ENCODE results near the gene MECP2.

MECP2 gene

DNA sequence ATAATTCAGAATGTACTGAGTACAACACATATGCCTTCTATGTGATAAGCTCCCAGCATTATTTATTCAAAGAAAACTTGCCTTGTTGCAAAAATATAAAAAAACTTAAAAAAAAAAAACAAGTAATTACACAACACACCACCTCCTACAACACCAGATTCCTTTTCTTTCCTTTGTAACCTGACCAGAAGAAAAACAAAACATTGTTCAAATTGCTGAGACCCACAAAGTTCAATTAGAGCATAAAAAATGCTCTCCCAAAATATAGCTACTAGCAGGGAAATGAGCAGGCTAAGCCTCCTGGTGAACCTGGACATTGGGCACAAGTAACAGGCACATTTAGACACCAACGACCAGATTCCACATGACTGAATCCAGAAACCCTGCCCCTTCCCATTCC is 38.3 kb downstream of the MECP2 start:
- DNase-seq, result no peak

DNA sequence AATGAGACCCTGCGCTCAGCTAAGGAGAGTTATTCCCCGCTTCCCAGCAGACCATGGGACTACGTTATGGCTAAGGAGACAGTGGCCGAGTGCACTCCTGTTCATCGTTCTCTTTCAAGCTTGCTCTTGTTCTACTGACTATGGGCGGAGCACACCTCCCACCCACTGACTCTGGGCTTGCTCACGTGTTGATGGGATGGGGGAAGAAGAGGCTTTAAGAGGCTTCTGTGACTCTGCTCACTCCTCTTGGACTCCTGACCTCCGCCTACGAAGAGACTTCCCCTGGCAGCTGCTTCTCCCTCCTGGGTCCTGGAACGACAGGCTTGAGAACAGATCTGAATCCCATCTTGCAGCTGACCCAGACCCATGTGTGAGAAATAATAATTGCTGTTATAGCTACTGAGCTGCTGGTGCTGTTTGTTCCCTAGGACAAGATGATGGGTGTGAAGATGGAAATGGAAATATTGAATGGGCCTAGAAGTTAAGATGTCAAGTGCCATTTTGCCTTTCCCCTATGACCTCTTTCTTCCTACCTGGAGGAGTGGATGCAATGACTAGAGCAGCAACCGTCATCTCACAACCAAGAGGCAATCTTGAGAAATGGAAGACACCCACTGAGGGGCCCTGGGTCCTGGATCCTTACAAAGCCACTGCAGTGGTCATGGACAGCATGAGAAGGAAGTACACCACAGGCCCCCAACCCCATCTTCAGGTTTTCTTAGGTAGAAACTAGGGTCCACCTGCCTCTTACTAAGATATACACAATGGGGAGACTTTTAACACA is 39.1 kb downstream of the MECP2 start:
- DNase-seq, result no peak

DNA sequence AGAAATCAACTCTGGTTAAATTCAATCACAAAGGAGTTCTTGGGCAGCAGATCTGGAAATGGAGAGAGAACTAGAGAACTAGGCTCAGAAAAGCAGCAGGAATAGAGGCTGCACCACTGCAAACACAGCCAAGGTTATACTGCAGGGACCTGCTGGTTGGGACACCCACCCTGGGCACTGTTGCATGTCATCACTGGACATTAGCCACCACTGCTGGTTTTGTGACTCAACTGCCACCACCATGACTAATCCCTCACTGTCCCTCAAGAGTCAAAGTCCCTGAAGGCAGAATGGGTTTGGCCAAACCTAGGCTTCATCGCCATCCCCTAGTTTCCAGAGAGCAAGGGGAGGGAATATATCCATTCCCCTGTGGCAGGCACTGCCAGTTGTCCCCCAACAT is 39.7 kb downstream of the MECP2 start:
- DNase-seq, result no peak

DNA sequence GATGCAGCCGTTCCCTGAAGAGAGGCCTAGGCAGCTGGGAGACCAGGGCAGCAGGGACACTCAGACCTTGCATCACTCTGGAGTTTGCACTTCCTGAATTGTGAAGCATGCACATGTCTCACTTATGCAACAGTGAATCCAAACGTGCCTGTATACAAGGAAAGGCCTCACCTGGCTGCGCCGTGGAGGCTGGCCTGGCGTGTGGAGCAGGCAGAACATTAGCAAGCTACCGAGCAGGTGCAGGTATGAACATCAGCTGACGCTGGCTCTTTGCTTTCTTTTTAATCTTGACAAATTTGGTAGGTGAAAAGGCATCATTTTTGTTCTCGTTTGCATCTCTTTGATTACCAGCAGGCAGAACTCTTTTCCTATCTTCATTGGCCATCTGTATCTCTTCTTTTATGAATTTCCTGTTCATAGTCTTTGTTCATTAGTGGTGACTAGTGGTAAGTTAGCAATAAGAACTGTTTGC is 40.7 kb downstream of the MECP2 start:
- DNase-seq, result no peak

DNA sequence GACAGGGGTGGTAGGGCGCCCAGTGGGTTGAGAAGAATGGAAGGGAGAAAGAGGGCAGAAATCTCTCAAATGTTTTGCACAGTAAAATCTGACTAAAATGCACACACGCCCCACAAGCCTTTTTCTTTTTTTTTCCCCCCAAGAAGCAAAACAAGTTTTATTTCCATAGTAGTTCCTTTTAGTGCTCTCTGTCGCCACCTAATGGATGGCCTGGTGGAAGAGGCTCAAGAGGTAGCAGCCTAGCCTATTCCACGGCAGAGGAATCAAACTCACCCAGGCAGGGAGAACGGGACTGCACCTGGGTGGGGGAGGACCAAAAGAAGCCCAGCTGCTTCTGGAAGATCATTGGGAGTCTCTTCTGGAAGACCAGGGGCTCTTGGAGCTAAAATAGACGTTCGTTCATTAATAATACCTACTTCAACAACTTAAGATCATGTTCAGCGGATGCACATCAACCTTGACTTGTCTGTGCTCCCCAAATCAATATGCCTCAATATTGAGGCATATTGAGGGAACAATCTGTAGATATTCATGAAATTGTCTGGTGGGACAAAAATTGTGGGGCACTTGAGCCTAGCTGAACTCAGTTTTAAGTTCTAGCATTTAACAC is 46.2 kb downstream of the MECP2 start:
- peak; percentile 80 for DNase-seq

DNA sequence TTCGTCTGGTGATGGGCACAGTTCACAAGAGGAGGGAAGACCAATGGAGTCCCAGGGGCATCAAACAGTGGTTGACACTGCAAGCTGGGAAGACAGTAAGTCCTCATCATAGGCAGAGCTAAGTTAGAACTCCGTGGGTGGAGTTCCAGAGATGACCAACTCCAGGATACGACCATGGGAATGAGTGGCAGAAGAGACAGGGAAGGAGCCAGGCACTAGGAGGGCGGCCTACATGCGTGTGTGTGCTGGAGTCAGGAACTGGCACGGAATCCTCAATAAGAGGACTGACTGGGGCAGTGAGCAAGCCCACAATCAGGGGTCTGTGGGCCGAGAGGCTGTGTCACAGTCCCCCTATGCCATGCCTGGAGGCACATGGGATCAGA is 47.4 kb downstream of the MECP2 start:
- DNase-seq, result no peak

DNA sequence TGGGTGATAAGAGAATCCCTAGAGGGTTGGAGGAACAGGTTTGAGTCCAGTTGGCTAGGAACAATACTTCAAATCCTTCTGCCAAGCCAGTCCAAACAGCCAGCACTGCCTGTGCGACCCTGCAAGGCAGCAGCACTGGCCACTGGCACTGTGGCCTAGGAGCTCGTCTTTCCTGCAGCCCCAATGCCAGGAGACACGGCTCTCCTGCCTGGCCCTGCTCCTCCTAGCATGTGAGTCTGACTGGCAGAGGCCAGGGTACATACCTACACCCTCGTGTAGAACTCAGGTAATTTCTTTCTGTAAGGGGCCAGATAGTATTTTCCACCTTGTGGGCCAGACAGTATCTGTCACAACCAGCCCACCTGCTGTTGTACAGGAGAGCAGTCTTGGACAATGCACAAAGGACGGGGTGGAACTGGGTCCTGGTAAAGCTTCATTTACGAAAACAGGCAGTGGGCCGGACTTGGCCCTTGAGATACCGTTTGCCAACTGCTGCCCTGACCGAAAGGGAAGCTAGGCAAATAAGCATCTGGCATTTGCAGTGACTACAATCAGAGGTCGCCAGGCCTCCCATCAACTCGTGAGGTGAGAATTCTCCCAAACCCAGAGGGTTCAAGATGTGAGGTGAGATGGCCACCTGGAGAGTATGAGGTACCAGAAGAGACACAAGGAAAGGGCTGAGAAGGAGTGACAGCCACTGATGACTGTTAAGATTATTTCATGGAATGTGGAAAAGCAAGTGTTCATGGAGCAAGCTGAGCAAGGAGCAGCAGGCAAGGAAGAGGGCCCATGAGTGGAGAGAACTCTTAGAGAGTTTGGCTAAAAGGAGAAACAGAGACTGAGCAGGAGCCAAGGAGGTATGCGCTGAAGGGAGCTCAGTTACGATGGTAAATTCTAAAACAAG is 48.1 kb downstream of the MECP2 start:
- no peak for DNase-seq

DNA sequence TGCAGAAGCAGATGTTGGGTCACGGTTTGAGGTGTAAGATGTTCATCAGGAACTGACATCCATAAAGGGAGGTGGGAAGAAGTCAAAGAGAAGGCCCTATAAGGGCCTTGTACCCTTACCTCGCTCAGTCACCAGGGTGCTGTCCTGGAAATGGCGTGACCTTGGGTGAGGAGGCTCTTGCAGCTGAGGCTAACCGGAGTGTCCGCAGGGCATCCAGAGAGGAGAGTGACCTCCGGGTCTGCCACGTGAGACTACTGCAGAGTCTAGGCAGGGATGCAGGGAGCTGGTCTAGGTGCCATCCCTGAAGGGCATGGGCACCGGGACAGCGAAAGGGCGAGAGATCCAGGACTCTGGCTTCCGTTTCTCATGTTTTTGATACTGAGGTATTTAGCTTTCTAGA is 49.1 kb downstream of the MECP2 start:
- DNase-seq, result no peak

DNA sequence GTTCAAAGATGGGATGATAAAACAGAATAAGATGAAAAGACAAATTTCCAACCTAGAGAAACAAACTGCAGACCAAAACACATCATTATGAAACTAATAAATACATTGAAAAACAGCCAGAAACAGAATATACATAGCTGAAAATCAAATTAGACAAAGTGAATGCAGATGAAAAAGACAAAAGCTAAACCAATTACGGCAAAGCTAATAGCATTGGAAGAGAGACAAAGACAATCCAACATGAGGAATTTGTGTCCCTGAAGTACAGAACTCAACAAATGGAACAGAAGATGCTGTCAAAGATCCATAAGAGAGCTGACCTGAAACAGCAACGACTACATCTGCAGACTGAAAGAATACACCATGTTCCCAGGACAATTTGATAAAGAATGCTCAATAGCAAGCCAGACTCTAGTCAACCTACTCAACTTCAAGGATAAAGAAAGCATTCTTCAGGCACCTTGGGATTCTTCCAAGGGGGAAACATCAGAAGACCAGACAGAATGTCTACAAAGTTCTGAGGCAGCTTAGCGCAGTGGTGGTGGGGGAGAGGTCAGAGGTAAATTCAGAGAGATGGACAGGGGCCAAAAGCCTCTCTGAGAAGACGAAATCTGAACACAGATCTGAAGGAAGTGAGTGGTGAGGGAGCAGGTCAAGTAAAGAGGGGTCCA is 50.4 kb downstream of the MECP2 start:
- no peak for DNase-seq

DNA sequence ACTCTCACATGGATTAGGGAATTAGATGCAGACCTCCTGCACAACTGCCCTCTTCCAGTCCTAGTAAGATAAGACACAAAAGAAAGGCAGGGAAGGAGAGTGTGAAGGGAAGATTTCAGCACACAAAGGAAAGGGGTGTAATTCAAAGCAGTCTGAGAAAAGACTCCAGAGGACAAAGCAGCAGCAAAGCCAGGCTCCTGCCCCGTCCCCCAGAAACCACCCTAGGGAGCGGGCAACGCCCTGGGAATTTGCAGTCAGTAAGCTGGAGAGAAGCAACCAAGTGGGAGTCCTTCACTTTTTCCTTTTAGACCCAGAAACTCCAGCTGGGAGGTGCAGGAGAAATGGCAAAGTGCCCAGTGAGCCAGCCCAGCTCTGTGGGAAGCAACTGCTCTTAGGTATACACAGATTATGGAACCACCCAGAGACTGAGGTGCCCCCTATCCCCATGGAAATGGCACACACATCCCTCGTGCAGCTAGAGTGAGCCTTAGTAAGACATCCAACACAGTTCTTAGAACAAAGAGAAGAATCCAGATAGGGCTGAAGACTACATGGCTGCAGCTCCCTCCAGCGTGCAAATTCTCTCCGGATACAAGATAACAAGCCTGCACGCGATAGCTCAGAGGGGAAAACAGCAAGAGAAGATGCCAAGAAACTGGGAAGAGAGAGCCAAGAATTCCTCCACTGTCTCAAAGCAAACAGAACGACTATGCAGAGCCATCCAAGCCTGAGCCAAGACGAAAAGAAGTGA is 51.3 kb downstream of the MECP2 start:
- no peak for DNase-seq

DNA sequence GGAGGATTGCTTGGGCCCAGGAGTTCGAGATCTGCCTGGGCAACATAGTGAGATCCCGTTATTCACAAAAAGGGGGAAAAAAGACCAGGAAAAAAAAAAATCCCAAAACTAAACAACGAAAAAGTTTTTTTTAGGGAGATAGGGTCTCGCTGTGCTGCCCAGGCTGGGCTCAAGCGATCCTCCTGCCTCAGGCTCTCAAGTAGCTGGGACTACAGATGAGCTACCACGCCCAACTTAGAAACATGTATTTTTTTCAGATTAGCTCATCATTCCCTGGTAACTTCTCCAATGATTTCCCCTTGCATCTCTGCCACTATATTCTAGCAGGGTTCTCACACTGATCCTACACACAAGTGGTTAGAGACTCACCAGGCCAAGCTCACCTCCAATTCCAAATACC is 53.4 kb downstream of the MECP2 start:
- DNase-seq, result no peak

DNA sequence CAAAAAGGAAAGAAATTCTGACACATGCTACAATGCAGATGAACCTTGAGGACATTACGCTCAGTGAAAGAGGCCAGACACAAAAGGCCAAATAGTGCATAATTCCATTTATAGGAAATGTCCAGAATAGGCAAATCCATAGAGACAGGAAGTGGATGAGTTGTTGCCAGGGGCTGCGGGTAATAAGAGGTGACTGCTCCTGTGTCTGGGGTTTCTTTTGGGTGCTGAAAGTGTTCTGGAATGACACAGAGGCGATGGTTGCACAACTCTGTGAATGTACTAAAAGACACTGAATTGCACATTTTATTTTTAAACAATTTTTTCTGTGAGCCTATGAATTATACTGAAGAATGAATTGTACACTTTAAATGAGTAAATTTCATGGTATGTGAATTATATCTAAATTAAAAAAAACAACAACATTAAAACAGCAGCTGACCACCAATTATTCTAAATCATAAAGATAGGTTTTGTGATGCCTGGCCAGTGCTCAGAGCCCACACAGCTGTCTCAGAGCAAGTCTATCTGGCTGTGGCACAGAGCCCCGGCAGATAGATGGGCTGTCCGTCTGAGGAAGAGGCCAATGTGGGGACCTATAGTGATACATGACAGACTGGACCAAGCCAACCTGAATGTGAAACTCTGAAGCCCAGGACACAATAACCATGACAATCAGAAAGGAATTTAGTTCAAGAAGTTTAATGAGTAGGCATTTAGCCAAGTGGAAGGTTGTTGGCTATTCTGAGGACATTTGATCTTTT is 54.3 kb downstream of the MECP2 start:
- no peak for DNase-seq

DNA sequence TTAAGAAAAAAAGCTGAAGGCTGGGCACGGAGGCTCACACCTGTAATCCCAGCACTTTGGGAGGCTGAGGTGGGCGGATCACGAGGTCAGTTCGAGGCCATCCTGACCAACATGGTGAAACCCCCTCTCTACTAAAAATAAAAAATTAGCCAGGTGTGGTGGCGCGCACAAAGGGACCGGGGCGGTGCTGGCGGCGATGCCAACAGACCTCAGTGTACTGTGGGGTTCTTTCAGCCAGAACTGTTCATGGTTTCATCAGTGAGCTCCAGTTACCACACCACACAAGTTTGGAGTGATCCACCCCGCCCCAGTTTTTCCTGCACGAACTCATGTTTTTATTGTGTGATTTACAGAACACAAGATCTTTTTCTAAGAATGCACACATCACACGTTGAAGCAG is 56.7 kb downstream of the MECP2 start:
- no peak for DNase-seq

DNA sequence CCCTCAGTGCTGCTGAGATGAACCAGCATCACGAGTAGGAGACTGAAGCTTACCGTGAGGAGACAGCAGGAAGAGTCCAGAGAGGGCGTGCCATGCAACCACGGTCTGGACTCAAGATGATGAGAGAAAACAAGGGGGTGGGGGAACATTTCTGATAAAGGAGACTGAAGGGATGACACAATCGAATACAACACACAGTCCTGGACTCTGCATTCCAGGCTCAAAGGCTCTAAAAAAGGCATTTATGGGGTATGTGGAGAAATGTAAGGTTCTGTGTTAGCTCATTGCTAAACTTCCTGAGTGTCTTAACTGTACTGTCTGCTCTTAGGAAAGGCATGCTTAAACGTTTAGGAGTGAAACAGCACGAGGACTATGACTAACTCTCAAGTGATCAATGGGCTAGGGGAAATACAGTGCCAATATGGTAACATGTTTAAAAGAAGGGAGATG is 57.2 kb downstream of the MECP2 start:
- DNase-seq, result no peak

DNA sequence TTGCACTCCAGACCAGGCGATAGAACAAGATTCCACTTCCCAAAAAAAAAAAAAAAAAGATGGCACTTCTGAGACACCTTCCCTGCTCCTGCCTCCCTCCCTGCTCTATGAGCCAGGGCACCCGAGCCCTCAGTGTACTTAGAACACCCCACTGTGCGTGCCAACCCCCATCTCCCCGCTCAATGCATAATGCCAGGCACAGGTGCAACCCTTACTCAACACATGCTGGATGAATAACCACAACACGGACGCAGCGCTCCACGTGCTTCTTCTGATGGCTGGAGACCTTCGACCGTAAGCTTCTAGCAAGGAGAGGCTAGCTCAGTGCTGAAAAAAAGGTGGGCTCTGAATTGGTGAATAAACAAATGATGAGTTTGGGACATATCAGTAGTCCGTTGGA is 57.9 kb downstream of the MECP2 start:
- no peak for DNase-seq

DNA sequence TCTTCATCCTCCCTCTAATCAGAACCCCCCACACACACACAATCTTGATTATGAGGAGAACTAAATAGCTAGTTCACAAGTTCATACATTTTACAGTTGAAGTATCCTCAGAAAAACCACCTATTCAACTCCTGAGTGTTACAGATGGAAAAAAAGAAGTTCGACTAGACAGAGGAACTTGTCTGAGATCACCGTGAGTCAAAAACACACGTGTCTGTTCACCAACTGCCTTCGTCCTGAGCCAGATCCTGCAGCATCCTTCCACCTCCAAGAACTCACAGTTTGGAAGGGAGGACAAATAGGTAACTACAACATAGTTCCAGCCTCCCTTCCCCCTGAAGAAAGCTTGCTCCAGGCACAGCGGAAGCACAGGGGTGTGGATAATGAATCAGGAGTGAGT is 58.9 kb downstream of the MECP2 start:
- no peak for DNase-seq

DNA sequence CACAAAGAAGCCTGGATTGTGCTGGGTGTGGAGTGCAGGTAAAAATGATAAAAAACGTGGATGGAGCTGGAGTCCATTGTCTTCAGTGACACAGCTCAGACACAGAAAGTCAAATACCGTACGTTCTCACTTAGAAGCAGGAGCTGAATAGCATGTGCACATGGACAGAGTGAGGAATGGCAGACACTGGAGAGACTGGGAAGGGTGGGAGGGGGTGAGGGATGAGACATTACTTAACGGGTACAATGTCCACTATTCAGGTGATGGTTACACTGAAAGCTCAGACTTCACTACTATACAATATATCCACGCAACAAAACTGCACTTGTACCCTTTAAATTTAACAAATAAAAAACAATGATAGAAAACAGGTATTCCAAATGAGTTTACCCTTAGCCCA is 59.8 kb downstream of the MECP2 start:
- no peak for DNase-seq

DNA sequence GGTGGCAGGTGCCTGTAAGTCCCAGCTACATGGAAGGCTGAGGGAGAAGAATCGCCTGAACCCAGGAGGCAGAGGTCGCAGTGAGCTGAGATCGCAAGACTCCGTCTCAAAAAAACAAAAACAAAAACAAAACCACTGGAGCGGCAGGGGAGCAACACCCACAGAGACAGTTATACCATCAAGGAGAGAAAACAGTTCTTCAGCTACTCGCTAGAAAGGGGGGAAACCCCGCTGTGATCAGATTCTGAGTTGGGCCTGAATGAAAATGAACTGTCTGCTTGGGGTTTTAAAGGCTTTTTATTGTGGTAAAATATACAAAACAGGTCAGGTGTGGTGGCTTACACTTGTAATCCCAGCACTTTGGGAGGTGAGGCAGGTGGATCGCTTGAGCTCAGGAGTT is 61.0 kb downstream of the MECP2 start:
- DNase-seq, result no peak

DNA sequence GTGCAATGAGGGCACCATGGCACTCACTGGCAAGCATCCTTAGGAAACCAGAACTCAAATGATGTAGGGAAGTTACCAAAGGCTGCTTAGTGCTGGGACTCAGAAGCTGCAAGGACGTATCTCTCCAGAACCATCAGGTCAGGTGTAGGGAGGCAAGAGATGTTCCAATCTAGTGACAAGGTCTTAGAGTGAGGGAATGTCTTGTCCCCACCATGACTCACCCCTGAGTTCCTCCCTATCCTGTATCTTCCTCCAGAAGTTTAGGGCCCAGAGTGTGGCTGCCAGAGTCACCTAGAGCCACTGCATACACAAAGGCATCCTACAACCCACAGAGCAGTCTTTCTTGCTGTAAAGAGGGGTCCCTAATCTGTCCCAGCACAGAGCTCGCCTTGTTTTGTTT is 63.7 kb downstream of the MECP2 start:
- no peak for DNase-seq

DNA sequence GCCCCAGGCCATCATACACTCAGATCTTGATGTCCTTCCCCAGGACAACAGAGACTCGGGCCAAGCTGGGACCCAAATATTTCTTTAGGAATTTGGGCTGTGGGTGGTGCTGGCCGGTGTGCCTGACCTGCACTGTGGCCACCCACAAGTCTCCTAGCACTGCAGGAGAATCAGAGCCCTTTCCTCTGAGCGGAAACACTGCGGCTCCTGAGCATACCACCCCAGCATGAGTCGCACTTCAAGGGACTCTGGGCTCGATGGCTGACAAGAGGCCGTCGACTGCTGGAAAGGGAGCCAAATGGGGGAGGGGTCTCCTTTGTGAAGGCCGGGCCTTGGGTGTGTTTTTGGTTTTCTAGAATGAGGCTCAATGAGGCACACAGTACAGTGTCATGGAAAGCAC is 64.9 kb downstream of the MECP2 start:
- DNase-seq, result no peak

DNA sequence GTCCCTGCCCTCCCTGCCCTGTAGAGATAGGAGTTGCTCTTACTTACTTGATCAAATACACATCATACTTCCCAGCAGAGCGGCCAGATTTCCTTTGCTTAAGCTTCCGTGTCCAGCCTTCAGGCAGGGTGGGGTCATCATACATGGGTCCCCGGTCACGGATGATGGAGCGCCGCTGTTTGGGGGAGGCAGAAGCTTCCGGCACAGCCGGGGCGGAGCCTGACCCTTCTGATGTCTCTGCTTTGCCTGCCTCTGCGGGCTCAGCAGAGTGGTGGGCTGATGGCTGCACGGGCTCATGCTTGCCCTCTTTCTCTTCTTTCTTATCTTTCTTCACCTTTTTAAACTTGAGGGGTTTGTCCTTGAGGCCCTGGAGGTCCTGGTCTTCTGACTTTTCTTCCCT is 65.4 kb downstream of the MECP2 start:
- DNase-seq, result no peak

Measured in CD4-positive, alpha-beta T cell treated with Interleukin-17A for 4 hours (primary cell).